Osteoblast (primary cell): Measurements from ENCODE around the gene PSMC1. TPM values are rescaled to one million over a fixed set of nuclear protein-coding genes. Genes with fewer than 3 reads are reported as not detected.

Experiments used
- DNase-seq: peaks from one replicate; pipeline ENCODE4 v3.0.0; 2011; ENCODE audit warnings: low spot score, mixed read lengths; ENCODE audit not compliant: insufficient read length; ENCODE audit errors: missing footprints
- H2AFZ ChIP-seq: 2 replicates; pipeline ENCODE4 v1.6.0; 2011; ENCODE audit warnings: mild to moderate bottlenecking, low read length
- H3K27ac ChIP-seq: 2 replicates; pipeline ENCODE4 v1.5.1; 2011; ENCODE audit warnings: mild to moderate bottlenecking, low read depth, low read length, moderate library complexity
- H3K27me3 ChIP-seq: 2 replicates; pipeline ENCODE4 v1.6.0; 2012; ENCODE audit warnings: mild to moderate bottlenecking, control low read depth, inconsistent platforms, low read length, moderate library complexity; ENCODE audit not compliant: insufficient read depth
- H3K36me3 ChIP-seq: 2 replicates; pipeline ENCODE4 v1.5.1; 2011; ENCODE audit warnings: mild to moderate bottlenecking, low read length, control low read depth, moderate library complexity; ENCODE audit not compliant: insufficient read depth
- H3K4me1 ChIP-seq: 2 replicates; pipeline ENCODE4 v1.5.1; 2011; ENCODE audit warnings: mild to moderate bottlenecking, low read length, control low read depth, moderate library complexity; ENCODE audit not compliant: insufficient read depth
- H3K4me2 ChIP-seq: 2 replicates; pipeline ENCODE4 v1.6.0; 2011; ENCODE audit warnings: mild to moderate bottlenecking, low read length; ENCODE audit not compliant: insufficient read depth
- H3K4me3 ChIP-seq: fragments of 200-600 bp; sonication (generic); 3 replicates; pipeline ENCODE4 v1.5.1; 2012; ENCODE audit warnings: mild to moderate bottlenecking, low read length, inconsistent platforms; ENCODE audit not compliant: insufficient read depth
- H3K79me2 ChIP-seq: 2 replicates; pipeline ENCODE4 v1.6.0; 2012; ENCODE audit warnings: mild to moderate bottlenecking, low read length, control low read depth, inconsistent platforms; ENCODE audit not compliant: insufficient read depth
- H3K9me3 ChIP-seq: 2 replicates; pipeline ENCODE4 v1.5.1; 2011; ENCODE audit warnings: low read depth, low read length, control low read depth
- H4K20me1 ChIP-seq: 2 replicates; pipeline ENCODE4 v1.6.0; 2012; ENCODE audit warnings: mild to moderate bottlenecking, low read length, control low read depth; ENCODE audit not compliant: insufficient read depth
- total RNA-seq: library from RNA; depleted of rRNA; stranded (reverse); fragments of >200 nt; gene quantifications from 2 replicates; pipeline ENCODE4 v1.2.3, GENCODE V29; 2012
- TF ChIP-seq, protein P1 (sequence below): IDR thresholded peaks from 2 replicates; pipeline ENCODE4 v1.5.1; 2011; ENCODE audit warnings: mild to moderate bottlenecking, low read depth, low read length, moderate library complexity; ENCODE audit errors: extremely low read depth

PSMC1 gene
- total RNA-seq, 1 donor = 94.8 TPM

DNA sequence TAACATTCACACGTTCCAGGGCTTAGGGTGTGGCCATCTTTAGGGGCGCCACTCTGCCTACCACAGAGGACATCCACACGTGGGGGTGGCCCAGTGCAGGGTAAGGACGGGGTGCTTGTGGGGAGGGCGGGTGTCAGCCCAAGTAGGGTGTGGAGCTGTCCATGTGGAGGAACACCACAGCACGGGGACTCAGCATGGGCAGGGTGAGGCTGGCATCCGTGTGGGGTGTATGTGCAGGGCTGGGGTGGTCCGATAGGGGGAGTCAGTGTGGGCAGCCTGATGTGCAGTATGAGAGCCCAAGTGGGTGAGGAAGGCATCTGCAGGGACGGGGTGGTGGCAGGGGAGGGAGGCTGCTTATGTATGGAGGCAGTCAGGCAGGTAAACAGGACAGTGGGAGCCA, 17.7 kb downstream of the PSMC1 start:
- TF ChIP-seq, protein P1, sequence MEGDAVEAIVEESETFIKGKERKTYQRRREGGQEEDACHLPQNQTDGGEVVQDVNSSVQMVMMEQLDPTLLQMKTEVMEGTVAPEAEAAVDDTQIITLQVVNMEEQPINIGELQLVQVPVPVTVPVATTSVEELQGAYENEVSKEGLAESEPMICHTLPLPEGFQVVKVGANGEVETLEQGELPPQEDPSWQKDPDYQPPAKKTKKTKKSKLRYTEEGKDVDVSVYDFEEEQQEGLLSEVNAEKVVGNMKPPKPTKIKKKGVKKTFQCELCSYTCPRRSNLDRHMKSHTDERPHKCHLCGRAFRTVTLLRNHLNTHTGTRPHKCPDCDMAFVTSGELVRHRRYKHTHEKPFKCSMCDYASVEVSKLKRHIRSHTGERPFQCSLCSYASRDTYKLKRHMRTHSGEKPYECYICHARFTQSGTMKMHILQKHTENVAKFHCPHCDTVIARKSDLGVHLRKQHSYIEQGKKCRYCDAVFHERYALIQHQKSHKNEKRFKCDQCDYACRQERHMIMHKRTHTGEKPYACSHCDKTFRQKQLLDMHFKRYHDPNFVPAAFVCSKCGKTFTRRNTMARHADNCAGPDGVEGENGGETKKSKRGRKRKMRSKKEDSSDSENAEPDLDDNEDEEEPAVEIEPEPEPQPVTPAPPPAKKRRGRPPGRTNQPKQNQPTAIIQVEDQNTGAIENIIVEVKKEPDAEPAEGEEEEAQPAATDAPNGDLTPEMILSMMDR = peak; percentile 14
- H3K27ac ChIP-seq = peak overlapping the region; percentile 91

DNA sequence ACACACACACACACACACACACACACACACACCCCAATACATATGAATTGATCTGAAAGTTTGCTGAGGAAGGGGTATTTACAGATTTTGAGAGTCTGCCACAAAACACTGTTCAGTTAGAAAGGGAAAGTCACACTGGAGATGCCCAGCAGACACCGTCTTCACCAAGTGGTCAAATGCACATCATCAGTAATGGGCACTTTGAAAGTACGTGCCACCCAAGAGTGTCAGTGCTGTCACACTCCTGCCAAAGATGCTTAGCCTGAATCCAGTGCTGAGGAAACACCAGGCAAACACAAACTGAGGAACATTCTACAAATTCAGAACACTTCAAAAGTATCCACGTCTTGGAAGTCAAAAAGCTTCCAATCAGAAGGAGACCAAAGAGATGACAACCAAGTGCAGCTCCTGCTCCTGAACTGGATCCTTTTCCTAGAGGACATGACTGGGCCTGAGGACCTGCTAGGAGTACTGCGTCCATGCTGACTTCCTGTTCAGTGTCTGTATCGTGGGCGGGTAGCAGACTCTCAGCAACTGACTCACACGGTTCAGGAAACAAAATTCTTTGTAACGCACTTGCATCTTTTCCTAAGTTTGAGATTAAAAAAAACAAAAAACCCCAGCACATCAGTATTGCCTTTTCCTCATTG, 18.6 kb downstream of the PSMC1 start:
- Histone ChIP-seq H4K20me1 (no peaks in the 10 kb centered on the region), H3K79me2 (no peaks in the 10 kb centered on the region), H3K9me3 (no peaks in the 10 kb centered on the region), H2AFZ (peak overlapping the region; percentile 21), H3K36me3 (peaks cover 50% of the 10 kb centered on the region), H3K4me2 (peak overlapping the region; percentile 62), H3K27me3 (no peaks in the 10 kb centered on the region), H3K4me1 (peaks cover 28% of the 10 kb centered on the region), H3K4me3 (peak overlapping the region; percentile 13), H3K27ac (peak overlapping the region; percentile 91)
- TF ChIP-seq, protein P1 = no peak
- DNase-seq = peak; percentile 89

More for the DNA sequence above, 17.7 kb downstream of the PSMC1 start:
- no peak overlapping the region for H2AFZ ChIP-seq
- H3K4me2 ChIP-seq = no peak overlapping the region
- no peaks in the 10 kb centered on the region for H3K27me3 ChIP-seq
- peaks cover 54% of the 10 kb centered on the region for H3K36me3 ChIP-seq
- no peaks in the 10 kb centered on the region for H3K79me2 ChIP-seq
- H4K20me1 ChIP-seq = no peaks in the 10 kb centered on the region
- no peak overlapping the region for H3K4me3 ChIP-seq
- peaks cover 28% of the 10 kb centered on the region for H3K4me1 ChIP-seq
- DNase-seq = no peak
- no peaks in the 10 kb centered on the region for H3K9me3 ChIP-seq

DNA sequence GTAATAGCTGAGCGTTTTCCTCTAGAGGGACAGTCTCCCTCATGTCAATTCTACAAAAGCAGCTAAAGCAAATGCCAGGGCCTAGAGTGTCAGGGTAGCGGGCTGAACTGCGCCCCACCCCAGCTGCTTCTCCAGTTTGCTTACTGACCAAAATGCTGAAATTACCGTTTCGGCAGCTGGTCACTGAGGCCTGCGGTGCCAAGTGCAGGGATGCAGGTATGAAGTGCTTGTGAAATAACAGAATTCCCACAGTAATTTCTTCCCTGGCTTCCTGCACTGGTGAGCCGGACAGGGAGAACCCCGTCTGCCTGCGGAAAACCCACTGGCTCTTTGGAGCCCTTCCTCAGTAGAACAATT, 19.1 kb downstream of the PSMC1 start:
- peaks cover 28% of the 10 kb centered on the region for H3K4me1 ChIP-seq
- H3K27me3 ChIP-seq = no peaks in the 10 kb centered on the region
- peak overlapping the region; percentile 62 for H3K4me2 ChIP-seq
- H3K9me3 ChIP-seq = no peaks in the 10 kb centered on the region
- H3K79me2 ChIP-seq = no peaks in the 10 kb centered on the region
- no peak overlapping the region for H2AFZ ChIP-seq
- TF ChIP-seq, protein P1 = no peak
- peaks cover 47% of the 10 kb centered on the region for H3K36me3 ChIP-seq
- H3K4me3 ChIP-seq = peak overlapping the region; percentile 13
- H4K20me1 ChIP-seq = no peaks in the 10 kb centered on the region
- DNase-seq = no peak
- peak overlapping the region; percentile 91 for H3K27ac ChIP-seq

DNA sequence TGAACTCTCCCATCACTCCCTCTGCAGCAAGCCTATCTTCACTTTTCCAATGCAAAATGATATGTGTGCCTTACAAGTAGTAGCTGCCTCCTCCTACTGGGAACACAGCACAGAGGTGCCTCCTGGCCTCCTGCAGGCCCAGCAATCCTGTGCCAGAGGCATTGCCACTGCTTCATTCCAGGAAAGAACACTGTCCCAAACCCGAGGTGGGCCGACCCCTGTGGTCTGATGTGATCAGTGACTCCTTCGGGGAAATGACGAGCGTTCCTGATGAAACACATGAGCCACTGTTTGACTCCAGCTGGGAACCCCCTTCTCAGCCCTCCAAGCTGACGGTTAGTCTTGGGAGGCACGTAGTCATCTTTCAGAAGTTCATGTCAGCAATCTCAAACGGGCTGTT, 19.5 kb downstream of the PSMC1 start:
- Histone ChIP-seq H3K27me3 (no peaks in the 10 kb centered on the region), H3K27ac (peak overlapping the region; percentile 91), H2AFZ (no peak overlapping the region), H3K4me1 (peaks cover 32% of the 10 kb centered on the region), H3K36me3 (peaks cover 47% of the 10 kb centered on the region), H4K20me1 (no peaks in the 10 kb centered on the region), H3K9me3 (no peaks in the 10 kb centered on the region), H3K4me3 (no peak overlapping the region), H3K79me2 (no peaks in the 10 kb centered on the region), H3K4me2 (peak overlapping the region; percentile 62)
- peak; percentile 66 for DNase-seq
- TF ChIP-seq, protein P1 = no peak
